Activated CD4-positive, CD25-positive, alpha-beta regulatory T cell treated with anti-CD3 and anti-CD28 coated beads, Interleukin-2, amount 50 U/mL, for 24 hours (primary cell): ENCODE results near the gene PLA2G10.
"Not testable (repeated sequence)": the region's sequence is repeated elsewhere in the genome, so short reads cannot be mapped to it uniquely, and the experiment has no call there.

Source experiments
- ATAC-seq, 2 donors: fragments of 150-1000 bp; cut with Tn5 transposase; one replicate each; pipeline ENCODE4 v1.10.0; 2021; ENCODE audit warnings: mild to moderate bottlenecking in 1 of 2, moderate library complexity in 1 of 2

The PLA2G10 gene

DNA sequence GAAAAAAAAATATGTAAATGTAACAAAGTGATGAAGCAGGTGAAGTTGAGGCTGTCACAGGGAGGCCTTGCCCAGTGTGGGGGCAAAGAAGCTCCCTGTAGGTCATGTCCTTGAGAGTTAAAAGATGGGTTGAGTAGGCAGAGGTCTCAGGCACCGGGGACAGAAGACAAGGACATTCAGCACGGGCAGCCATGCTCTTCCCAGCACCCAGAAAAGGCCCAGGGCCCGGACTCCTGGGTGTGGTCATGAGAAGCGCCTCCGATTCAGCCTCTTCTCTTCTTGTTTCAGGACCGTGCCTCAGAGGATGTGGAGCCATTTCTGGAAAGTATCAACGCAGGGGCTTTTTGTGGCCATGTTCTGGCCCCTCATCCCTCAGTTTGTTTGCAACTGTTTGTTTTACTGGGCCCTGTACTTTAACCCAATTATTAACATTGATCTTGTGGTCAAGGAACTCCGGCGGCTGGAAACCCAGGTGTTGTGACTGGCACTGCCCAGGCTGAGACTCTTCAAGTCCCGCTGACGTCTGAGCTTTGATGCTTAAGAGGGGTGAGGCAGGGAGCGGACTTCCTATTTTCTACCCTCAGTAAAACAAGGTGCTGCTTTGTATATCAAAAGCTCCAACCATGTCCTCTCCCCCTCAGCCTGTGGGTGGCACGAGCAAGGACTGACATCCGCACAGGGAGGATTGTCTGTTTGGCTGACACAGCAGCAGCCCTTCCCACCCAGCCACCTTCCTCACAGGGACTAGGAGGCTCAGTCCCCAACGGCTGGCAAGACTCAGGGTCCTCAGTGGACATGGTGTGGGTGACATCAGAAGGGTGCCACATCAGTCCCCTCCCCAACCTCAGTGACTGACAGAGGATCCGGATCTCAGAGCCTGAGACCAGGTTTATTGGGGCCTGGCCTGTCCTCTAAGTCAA lies 26.5 kb downstream of the PLA2G10 start:
- no peak for ATAC-seq

DNA sequence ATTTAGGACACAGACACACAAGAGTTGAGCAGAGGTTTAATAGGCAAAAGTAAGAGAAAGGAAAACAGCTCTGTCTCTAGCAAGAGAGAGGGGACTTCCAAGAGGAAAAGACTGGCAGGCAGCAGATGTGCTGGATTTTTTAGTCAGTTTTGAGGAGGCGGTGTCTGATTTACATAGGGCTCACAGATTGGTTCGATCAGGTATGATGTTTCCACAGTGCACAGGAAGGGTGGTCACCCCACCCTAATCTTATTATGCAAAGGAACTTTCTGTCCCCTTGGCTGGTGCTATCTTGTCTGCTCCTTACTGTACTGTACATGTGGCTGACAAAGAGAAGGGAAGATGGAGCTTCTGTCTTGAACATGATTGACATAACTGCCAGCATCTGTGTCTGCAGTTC lies 36.0 kb downstream of the PLA2G10 start:
- peak; percentile 21 to 60 for ATAC-seq

DNA sequence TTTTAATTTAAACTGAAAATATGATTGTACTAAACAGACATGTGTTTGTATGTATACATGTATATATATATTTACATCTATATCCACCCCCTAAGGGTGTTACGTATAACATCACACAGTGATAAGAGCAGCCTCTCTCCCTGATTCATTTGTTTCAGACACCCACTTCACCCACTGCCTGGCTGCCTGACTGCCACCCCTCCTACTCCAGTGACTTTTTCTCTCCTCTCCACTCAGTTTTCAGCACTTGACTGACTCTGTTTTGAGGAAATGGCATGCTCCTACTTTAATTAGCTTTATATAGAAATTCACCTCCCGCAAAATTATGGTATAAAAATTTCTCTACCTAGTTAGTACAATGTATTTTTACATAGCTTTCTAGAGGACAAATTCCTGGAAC lies 41.4 kb downstream of the PLA2G10 start:
- ATAC-seq, result no peak

DNA sequence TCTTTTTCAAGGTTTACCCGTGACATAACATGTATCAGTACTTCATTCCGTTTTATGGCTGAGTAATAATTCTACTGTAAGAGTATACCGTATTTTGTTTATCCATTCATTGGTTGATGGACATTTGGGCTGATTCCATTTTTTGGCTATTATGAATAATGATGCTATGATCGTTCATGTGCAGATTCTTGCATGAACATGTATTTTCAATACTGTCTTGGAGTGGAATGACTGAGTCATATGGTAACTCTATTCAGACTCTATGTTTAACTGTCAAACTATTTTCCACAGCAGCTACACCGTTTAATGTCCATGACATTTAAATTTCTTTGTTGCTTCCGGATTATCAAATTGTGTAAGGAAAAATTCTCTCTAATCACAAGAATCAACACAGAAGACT lies 43.5 kb downstream of the PLA2G10 start:
- ATAC-seq, result peak; percentile 58 to 69

DNA sequence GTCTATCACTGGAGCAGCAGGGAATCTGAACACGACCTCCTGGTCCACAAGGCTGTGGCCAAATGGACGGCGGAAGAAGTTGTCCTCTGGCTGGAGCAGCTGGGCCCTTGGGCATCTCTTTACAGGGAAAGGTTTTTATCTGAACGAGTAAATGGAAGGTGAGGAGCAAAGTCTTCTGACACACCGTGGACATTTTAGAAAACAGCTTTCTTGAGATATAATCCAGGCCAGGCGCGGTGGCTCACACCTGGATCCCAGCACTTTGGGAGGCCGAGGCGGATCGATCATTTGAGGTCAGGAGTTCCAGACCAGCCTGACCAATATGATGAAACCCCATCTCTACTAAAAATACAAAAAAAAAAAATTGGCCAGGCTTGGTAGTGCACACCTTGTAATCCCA lies 44.3 kb downstream of the PLA2G10 start:
- no peak for ATAC-seq

DNA sequence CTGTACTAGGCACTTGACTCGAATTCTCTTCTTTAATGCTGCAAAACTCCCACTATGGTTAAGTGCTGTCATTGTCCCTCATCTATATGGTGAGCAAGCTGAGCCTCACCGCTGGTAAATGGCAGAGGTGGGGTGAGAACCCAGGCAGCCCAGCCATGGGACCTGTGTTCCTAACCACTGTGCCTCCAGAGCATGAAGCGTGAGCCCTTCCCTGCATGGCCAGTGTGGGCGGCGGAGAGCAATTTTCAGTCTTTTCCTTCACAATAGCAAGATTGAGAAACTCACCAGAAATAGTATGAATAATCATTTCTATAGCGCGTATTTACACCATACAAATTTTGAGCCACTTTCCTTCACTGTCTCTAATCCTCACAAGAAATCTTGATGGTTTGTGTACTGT lies 52.2 kb downstream of the PLA2G10 start:
- ATAC-seq, result no peak

DNA sequence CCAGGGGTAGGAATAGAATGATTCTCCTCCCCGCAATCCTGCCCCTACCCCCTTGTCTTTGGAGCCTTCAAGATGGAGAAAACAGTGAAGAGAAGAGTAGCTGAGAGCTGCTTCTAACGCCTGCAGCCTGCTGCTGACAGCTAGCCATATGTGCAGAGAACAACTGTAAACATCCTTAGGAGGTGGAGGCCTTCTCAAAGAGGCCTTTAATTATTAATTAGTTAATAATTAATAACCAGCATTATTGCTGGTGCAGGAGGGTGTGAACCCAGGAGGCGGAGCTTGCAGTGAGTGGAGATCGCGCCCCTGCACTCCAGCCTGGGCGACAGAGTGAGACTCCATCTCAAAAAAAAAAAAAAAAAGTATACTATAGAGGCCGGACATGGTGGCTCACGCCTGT lies 52.9 kb downstream of the PLA2G10 start:
- no peak for ATAC-seq

DNA sequence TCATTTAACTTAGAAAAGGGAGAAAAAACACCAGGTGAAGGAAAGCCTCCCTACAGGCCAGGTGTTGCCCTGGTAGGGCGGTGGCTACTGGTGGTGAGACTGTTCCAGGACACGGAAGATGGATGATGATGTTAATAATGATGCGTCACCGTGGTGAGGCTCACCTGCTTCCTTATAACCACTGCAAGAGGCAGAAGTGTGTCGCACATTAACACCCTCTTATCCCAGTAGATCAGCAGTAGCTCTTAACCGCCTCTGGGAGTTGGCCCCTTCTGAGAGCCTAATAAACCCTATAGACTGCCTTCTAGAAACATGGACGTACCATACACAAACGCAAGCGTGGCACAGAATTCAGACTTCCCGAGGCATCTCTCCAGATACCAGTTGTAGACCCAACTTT lies 53.6 kb downstream of the PLA2G10 start:
- no peak for ATAC-seq

DNA sequence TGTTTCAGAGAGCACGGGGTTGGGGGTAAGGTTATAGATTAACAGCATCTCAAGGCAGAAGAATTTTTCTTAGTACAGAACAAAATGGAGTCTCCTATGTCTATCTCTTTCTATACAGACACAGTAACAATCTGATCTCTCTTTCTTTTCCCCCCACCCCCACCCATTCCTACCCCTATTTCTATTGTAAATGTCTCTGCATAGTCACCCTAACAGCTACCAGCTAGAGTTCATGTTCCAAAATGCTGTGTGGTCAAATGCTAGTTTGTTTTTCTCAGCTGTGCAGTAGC lies 57.2 kb downstream of the PLA2G10 start:
- ATAC-seq, result not testable (repeated sequence)

DNA sequence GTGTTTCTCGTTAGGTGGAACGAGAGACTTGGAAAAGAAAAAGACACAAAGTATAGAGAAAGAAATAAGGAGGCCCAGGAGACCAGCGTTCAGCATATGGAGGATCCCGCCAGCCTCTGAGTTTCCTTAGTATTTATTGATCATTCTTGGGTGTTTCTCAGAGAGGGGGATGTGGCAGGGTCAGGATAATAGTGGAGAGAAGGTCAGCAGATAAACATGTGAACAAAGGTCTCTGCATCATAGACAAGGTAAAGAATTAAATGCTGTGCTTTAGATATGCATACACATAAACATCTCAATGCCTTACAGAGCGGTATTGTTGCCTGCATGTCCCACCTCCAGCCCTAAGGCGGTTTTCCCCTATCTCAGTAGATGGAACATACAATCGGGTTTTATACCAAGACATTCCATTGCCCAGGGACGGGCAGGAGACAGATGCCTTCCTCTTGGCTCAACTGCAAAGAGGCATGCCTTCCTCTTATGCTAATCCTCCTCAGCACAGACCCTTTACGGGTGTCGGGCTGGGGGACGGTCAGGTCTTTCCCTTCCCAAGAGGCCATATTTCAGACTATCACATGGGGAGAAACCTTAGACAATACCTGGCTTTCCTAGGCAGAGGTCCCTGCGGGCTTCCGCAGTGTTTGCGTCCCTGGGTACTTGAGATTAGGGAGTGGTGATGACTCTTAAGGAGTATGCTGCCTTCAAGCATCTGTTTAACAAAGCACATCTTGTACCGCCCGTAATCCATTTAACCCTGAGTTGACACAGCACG lies 57.7 kb downstream of the PLA2G10 start:
- ATAC-seq, result not testable (repeated sequence)

DNA sequence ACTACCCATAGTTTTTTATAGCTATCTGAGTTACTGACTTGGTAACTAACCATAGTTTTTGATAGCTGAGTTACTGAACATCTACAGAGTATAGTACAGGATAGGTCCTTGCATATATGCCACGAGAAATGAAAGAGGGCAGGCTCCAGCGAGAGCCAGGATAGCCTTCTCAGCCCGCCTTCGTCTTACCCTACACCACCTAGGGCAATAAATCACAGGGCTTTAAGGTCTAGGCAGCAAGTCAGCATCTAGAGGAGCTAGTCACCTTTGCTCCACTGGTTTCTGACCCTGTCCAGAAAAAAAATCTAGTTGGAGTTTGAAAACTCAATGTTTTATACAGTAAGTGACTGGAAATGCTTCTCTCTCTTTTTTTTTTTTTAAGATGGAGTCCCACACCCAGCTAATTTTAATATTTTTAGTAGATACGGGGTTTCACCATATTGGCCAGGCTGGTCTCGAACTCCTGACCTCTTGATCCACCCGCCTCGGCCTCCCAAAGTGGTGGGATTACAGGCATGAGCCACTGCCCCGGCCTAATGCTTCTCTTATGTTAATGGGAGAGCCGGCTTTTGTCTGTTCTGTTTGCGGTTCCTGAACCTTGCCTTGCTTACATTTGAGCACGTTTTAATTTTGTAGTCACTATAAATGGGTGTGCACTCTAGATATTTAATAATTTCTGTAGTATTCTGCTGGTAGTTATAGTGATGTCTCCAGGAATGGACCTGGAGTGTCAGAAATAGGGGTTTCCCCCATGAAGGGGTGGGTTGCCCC lies 58.5 kb downstream of the PLA2G10 start:
- no peak for ATAC-seq

DNA sequence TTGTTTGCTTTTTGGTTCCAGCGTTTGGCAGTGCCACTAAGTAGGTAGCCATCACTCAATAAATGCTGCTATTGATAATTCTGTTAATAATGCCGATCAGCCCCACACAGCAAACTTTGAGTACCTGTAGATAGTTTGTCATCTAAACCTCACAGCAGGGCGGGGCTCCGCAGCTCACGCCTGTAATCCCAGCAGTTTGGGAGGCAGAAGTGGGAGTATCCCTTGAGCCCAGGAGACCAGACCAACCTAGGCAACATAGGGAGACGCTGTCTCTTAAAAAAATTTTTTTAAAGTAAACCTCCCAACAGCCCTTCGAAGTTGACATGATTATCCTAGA lies 59.8 kb downstream of the PLA2G10 start:
- no peak for ATAC-seq

DNA sequence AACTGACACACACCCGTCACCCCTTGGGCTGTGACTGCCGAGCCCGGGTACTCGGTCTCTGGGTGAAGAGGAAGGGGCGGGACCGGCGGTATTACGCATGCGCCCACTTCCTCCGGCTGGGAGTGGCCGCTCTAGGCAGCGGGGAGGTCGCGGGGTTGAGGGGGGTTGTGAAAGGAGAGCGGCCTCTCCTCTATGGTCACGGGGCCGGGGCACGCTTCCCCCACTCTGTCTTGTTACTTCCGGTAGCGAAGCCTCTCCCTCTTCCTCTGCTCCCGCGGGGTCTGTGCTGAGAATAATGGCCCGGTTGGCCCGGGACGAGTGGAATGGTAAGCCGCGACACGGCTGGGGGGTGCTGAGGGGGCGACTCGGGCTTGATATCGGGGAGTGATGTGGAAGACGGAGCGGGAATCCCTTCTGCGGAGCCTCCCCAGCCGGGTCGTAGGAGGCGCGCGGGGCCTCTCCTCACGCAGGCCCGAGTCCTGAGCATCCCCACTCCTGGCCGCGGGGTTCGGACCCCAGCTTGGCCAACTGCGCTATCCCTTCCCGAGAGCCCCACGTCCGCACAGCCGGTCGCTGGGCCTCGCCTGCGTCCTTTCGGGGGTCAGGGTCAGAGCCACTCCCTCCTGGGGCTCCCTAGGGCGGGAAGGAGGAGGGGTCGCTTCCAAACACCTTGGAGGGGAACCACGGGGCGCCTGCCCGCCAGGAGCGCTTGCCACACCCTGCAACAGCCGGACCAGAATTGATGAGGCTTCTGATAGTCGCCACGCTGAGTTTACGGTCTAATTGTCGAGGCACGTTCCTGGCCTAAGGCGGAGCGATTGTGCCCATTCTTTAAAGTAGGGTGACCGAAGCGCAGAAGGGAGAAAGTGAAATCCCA lies 61.2 kb downstream of the PLA2G10 start, which contains the start of gene BFAR:
TSS of gene BFAR (plus strand) at position 259 of the 877 bp plus-strand sequence. CDS start 11,396 bp downstream, outside the sequence.
- peak; percentile 83 to 84 for ATAC-seq

DNA sequence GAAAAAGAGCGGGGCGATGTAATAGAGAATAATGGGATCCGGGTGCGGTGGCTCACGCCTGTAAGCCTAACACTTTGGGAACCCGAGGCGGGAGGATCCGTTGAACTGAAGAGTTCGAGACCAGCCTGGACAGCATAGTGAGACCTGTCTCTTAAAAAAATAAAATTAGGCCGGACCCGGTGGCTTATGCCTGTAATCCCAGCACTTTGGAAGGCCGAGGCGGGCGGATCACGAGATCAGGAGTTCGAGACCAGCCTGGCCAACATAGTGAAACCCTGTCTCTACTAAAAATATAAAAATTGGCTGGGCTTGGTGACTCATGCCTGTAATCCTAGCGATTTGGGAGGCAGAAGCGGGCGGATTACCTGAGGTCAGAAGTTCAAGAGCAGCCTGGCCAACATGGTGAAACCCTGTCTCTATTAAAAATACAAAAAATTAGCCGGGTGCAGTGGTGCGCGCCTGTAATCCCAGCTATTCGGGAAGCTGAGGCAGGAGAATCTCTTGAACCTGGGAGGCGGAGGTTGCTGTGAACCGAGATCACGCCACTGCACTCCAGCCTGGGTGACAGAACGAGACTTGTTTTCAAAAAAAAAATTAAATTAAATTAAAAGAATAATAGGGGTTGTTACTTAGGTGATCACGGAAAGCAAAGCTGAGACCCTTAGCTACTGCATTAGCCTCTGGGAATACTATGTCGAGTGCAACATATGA lies 63.3 kb downstream of the PLA2G10 start:
- ATAC-seq, result not testable (repeated sequence)

DNA sequence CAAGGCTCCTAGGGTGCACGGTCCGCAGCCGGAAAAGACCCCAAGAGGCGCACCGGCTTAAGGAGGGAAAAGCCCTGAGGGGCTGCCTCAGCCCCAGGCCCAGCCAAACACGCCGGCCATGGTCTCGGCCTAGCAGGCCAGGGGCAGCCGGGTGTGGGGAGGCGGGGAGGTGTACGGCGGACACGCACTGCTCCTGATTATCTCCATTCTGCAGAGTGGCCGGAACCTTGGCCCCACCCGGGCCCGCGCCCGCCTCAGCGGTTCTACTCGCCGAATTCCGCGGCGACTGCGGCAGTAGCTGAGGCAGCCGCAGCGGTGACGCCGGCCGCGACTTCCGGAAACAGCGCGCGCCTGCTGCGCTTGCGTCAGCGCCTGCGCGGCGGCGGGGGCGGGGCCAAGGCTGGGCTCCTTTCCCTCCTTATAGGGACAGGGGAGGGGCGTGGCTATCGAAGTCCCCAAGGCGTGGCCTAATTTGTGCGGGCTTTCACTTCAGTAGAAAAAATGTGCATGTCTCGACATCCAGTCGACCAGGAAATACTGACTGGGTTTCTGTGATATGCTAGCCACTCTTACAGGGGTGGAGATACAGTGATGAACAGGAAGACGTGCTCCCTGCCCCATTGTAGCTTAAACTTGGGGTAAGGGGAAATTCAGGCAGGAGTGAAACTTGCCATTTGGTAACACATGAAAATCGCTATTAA lies 64.0 kb downstream of the PLA2G10 start, which contains the start of gene PARN:
TSS of gene PARN (minus strand) at position 342 of the 701 bp plus-strand sequence. CDS start at position 207, 135 bp downstream.
- peak; percentile 53 to 57 for ATAC-seq

DNA sequence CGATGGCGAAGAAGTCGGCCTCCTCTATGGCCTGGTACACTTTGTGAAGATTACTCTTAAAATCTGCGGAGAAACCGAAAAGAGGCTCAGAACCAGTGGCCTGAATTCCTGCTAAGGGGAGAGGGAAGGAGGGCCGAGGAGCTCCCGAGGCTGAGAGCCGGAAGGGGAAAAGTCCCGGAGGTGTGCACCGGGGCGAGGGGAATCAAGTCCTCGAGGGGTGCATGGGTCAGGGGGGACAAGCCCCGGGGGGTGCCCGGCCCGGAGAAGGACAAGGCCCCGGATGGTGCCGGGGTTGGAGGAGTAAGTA lies 64.5 kb downstream of the PLA2G10 start:
- ATAC-seq, result peak in 1 of 2 donors; percentile 1

DNA sequence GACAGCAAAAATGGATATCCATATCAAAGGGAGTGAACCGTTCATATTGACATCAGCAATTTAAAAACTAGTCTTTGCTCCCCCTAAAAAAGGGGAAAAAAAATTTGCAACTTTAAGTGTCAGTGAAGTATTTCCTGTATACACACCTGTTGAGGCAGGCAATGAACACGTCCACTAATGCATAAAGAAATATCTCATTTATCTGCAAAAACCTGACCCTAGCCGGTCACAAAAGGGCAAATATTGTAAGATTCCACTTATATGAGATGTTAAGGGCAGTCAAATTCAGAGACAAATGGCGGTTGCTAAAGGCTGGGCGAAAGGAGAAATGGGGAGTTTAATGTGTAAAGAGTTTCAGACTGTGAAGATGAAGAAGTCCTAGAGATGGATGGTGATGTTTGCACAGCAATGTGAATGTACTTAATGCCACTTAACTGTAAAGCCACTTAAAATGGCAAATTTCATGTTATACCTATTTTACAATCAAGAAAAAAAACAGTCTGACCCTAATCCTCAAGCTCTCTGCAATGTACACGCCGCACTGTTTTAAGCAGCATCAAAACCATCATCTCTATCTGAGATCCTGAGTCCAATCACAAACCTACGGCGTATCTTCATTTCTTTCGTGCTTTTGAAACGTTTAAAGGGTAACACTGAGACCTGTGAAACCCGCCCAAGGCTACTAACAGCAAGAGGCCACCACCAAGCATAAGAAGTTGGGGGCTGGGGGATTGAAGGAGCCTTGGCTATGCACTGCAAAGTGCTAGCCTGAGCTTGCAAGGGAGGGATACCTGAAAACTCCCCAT lies 65.1 kb downstream of the PLA2G10 start:
- ATAC-seq, result no peak

DNA sequence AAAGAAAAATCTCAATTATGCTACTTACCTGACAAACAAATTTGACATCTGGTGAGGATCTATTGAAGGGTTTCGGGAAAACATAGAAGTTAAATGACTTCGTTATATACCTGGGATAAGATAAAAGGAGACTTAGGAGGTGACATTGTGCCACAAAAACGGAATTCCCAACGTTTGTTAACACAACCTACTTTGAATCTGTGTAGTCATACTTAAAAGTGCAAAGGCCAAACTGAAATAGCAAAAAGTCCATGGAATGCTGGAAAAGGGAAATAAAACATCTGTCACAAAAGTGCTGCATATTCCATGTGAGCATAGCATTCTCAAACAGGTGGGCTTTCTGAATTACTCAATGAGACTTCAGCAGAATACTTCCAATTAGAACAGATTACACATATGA lies 67.0 kb downstream of the PLA2G10 start:
- ATAC-seq, result no peak
